ENCODE measurements around the gene MAGEA4. TPM values are rescaled to one million over a fixed set of nuclear protein-coding genes. Genes with fewer than 3 reads are reported as not detected.

MAGEA4 gene
- total and polyA plus RNA-seq, 10 of the 15 experiments (the other 5 are each of a cell fraction or from before 2014, with no cell fraction given) = not detected

- FAIRE-seq (no peak), DNase-seq (ENCODE audit: low read depth, low spot score) (no peak)
- no peak for TF ChIP-seq WRNIP1 (IDR thresholded peaks at IDR 0.05; ENCODE audit: borderline replicate concordance, low read depth, low read length)
- TF ChIP-seq SMARCA5 (IDR thresholded peaks at IDR 0.05) = no peak
- TF ChIP-seq KAT2A (conservative IDR thresholded peaks at IDR 0.05; ENCODE audit: control insufficient read depth, low read depth, low read length) = no peak
- TF ChIP-seq RBBP5 (conservative IDR thresholded peaks at IDR 0.05) = no peak
- no peak for TF ChIP-seq BMI1 (IDR thresholded peaks at IDR 0.05; ENCODE audit: borderline replicate concordance)
- no peak for TF ChIP-seq CHD1 (IDR thresholded peaks at IDR 0.05; ENCODE audit: low read depth, low read length)
- no peak for TF ChIP-seq RB1 (IDR thresholded peaks at IDR 0.05; ENCODE audit: borderline replicate concordance)
- TF ChIP-seq IKZF1 (conservative IDR thresholded peaks at IDR 0.05) = no peak
- TF ChIP-seq NRF1 (conservative IDR thresholded peaks at IDR 0.05; ENCODE audit: low read depth, low read length) = no peak
- no peak for TF ChIP-seq ELK1 (IDR thresholded peaks at IDR 0.05; ENCODE audit: low read depth, low read length)
- TF ChIP-seq ZBTB11 (CRISPR knock-in tag; IDR thresholded peaks at IDR 0.05) = no peak
- TF ChIP-seq PBX3 (IDR thresholded peaks at IDR 0.05; ENCODE audit: insufficient replicate concordance, low read depth, low read length) = no peak
- no peak for TF ChIP-seq TARDBP (IDR thresholded peaks at IDR 0.05; ENCODE audit: borderline replicate concordance)
- no peak for TF ChIP-seq JUND (IDR thresholded peaks at IDR 0.05; ENCODE audit: low read depth, low read length)
- no peak for TF ChIP-seq NBN (IDR thresholded peaks at IDR 0.05)
- TF ChIP-seq SMAD1 (IDR thresholded peaks at IDR 0.05; ENCODE audit: low read depth, partially characterized antibody) = no peak
- no peak for TF ChIP-seq MXI1 (IDR thresholded peaks at IDR 0.05; ENCODE audit: low read depth, low read length)
- TF ChIP-seq FOXM1 (IDR thresholded peaks at IDR 0.05; ENCODE audit: low read depth, low read length) = no peak
- no peak for TF ChIP-seq BHLHE40 (IDR thresholded peaks at IDR 0.05; ENCODE audit: borderline replicate concordance in 1 of 2, low read depth in 2 of 2, low read length in 1 of 2)
Observed at GRCh38 chrX:151973060-151973661, 60.5 kb downstream of the MAGEA4 start.

More at GRCh38 chrX:151973060-151973661, 60.5 kb downstream of the MAGEA4 start:
- WGBS (ENCODE audit: insufficient coverage, insufficient replicate concordance, low lambda C conversion rate, missing lambda C conversion rate) = 14% methylated on average over 4 of the region's 4 CpGs
- H3K9me3 ChIP-seq (replicated peaks; ENCODE audit: control insufficient read depth, insufficient read depth, low read length) = no peaks in the 10 kb centered on the region
- no peaks in the 10 kb centered on the region for H3K79me2 ChIP-seq (ENCODE audit: control insufficient read depth, insufficient read depth, low read length)
- RAD21 ChIA-PET (ENCODE audit: unreplicated experiment) = no interaction called here
- no peaks in the 10 kb centered on the region for H3K27me3 ChIP-seq (replicated peaks in 1 of 2; ENCODE audit: control insufficient read depth in 2 of 2, insufficient read depth in 2 of 2, low read length in 1 of 2)
- H3K27ac ChIP-seq (ENCODE audit: control insufficient read depth, insufficient read depth) = no peak overlapping the region
- POLR2A ChIA-PET = no interaction called here
- intact Hi-C loops (cut with micrococcal nuclease; ENCODE audit: unreplicated experiment) (no loop called here), in situ Hi-C loops (cut with MboI) (no loop called here)
- H2AFZ ChIP-seq (ENCODE audit: control insufficient read depth, low read depth, low read length) = no peak overlapping the region
- no peaks in the 10 kb centered on the region for H4K20me1 ChIP-seq (ENCODE audit: control insufficient read depth, insufficient read depth)
- no peak for ATAC-seq
- no peak overlapping the region for H3K4me3 ChIP-seq
- CTCF ChIA-PET = interaction anchor here (0.6 kb wide), 1 partner anchor 20 kb away, joined by 3 read pairs; no protein-coding TSS in a partner anchor
- H3K36me3 ChIP-seq (ENCODE audit: control insufficient read depth in 2 of 2, insufficient read depth in 2 of 2, low read length in 1 of 2) = no peaks in the 10 kb centered on the region
- BruUV-seq (replicated peaks) = no TSS peak
- no peak overlapping the region for H3K9ac ChIP-seq (ENCODE audit: control insufficient read depth, insufficient read depth, low read length)
- no peak overlapping the region for H3K4me2 ChIP-seq (ENCODE audit: control insufficient read depth, insufficient read depth)
- SMC1A ChIA-PET (ENCODE audit: uncharacterized antibody, unreplicated experiment) = no interaction called here
- H3K4me1 ChIP-seq (ENCODE audit: control insufficient read depth, insufficient read depth, low read length) = no peaks in the 10 kb centered on the region
